IPS-20b (cell line): ENCODE measurements around the gene NDUFS2.
A peak's percentile ranks its signal among the peaks of the same experiment; 100 is the strongest.
"Not testable (repeated sequence)": the region's sequence is repeated elsewhere in the genome, so short reads cannot be mapped to it uniquely, and the experiment has no call there.

ENCODE experiments used
- H3K27ac ChIP-seq: one replicate; pipeline ENCODE4 v1.5.1; 2013; ENCODE audit warnings: low read length
- H3K27me3 ChIP-seq: 2 replicates; pipeline ENCODE4 v1.6.1; 2013; ENCODE audit warnings: mild to moderate bottlenecking, low read length, inconsistent platforms; ENCODE audit not compliant: insufficient read depth
- H3K36me3 ChIP-seq: 2 replicates; pipeline ENCODE4 v1.6.1; 2013; ENCODE audit warnings: low read depth, mild to moderate bottlenecking, inconsistent platforms, low read length, moderate library complexity; ENCODE audit not compliant: insufficient read depth
- H3K4me1 ChIP-seq: 2 replicates; pipeline ENCODE4 v1.6.1; 2013; ENCODE audit warnings: mild to moderate bottlenecking, control low read depth, inconsistent platforms, low read length, moderate library complexity; ENCODE audit not compliant: insufficient read depth
- H3K4me3 ChIP-seq: 2 replicates; pipeline ENCODE4 v1.5.1; 2013; ENCODE audit warnings: mild to moderate bottlenecking, low read length, inconsistent platforms
- H3K9ac ChIP-seq: 2 replicates; pipeline ENCODE4 v1.6.1; 2013; ENCODE audit warnings: low read depth, mild to moderate bottlenecking, inconsistent platforms, low read length, moderate library complexity
- H3K9me3 ChIP-seq: 2 replicates; pipeline ENCODE4 v1.6.1; 2013; ENCODE audit warnings: mild to moderate bottlenecking, low read depth, low read length, inconsistent platforms; ENCODE audit not compliant: insufficient read depth

Gene NDUFS2

GRCh38 chr1:161217831-161218230, 15.7 kb downstream of the NDUFS2 start:
- H3K9ac ChIP-seq = no peak overlapping the region
- H3K27ac ChIP-seq = no peak overlapping the region
- no peak overlapping the region for H3K4me3 ChIP-seq
- no peaks in the 10 kb centered on the region for H3K27me3 ChIP-seq
- no peaks in the 10 kb centered on the region for H3K9me3 ChIP-seq
- H3K4me1 ChIP-seq = peaks cover 10% of the 10 kb centered on the region; the same call in 1 of the 2 replicates
- H3K36me3 ChIP-seq = peaks cover 26% of the 10 kb centered on the region

DNA sequence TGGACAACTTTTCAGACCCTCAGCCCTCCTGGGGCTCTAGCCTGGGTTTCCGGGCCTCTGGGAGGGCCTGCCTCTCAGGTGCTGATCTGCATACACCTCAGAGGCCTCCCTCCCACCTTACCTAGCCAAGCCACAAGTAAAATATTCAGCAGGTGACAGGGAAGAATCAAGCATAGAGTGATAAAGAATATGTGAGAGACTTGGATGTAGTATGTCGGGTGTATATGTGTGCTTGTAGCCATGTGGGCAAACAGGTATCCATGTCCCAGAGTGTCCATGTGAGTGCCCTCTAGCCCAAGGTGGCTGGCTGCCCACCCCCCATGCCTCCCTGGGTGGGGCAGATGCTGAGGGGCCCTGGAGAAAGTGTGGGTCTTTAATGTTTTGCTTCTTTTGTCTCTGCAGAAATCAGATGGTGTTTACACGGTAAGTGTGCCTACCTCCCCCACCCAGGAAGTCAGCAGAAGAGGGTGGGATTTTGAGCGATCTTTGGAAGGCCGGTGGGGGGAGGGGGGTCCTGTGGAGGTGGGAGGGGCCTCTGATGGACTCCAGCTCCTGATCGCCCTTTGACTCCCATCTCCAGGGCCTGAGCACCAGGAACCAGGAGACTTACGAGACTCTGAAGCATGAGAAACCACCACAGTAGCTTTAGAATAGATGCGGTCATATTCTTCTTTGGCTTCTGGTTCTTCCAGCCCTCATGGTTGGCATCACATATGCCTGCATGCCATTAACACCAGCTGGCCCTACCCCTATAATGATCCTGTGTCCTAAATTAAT, 16.3 kb downstream of the NDUFS2 start:
- Histone ChIP-seq H3K27me3 (no peaks in the 10 kb centered on the region), H3K9me3 (no peaks in the 10 kb centered on the region), H3K4me3 (no peak overlapping the region), H3K36me3 (peaks cover 20% of the 10 kb centered on the region), H3K9ac (peak overlapping the region; percentile 7; the same call in 1 of the 2 replicates), H3K4me1 (peaks cover 10% of the 10 kb centered on the region; the same call in 1 of the 2 replicates), H3K27ac (no peak overlapping the region)

DNA sequence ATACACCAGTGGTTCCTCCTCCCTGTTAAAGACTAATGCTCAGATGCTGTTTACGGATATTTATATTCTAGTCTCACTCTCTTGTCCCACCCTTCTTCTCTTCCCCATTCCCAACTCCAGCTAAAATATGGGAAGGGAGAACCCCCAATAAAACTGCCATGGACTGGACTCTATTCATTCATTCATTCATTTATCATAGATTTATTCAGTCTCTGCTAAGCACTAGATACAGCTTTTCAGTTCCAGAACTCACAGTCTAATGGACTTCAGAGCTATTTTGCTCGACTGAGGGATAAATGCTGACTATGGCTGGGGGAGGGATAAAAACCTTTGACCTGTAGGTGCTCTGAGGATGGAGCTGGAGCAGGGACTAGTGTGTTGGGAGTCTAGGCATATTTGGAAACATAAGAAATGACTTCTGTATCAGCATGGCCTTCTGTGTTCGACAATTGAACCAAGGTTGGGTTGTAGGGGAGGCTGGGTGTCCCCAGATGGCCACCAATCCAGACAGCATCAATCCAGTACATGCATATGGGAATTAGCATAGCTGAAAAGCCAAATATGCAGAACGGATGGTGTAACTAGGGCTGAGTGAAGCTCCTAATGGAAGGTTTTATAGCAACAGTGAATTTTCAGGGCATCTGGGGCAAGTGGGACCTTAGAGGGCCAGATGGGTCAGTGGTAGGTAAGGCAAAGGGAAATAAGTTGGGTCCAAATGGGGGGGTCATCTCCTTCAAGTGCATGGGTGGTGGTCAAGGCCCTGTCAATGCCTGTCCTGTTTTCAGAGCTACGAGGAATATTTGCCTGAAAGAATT, 17.1 kb downstream of the NDUFS2 start:
- peaks cover 10% of the 10 kb centered on the region; the same call in 1 of the 2 replicates for H3K4me1 ChIP-seq
- no peaks in the 10 kb centered on the region for H3K9me3 ChIP-seq
- H3K36me3 ChIP-seq = peaks cover 12% of the 10 kb centered on the region
- no peaks in the 10 kb centered on the region for H3K27me3 ChIP-seq
- H3K27ac ChIP-seq = no peak overlapping the region
- no peak overlapping the region for H3K9ac ChIP-seq
- H3K4me3 ChIP-seq = no peak overlapping the region

DNA sequence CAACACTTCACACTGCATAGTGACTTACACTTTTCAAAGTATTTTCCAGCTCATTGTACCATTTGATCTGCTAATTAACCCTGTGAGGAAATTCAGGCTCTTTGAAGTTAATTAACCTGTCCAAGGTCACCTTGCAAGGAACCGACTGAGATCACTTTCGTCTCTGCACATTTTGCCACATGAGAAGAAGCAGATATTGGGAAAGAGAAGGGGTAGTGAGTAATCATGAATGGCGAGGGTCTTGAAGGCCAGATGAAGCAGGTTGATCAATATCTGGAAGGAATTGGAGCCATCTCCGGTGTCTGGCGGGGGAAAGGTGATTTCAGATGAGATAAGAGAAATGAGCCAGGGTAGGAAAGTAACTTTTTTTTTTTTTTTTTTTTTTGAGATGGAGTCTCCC, 17.8 kb downstream of the NDUFS2 start:
- H3K9ac ChIP-seq = no peak overlapping the region
- H3K27ac ChIP-seq = no peak overlapping the region
- no peak overlapping the region for H3K4me3 ChIP-seq
- H3K9me3 ChIP-seq = no peaks in the 10 kb centered on the region
- H3K27me3 ChIP-seq = no peaks in the 10 kb centered on the region
- peaks cover 10% of the 10 kb centered on the region; the same call in 1 of the 2 replicates for H3K4me1 ChIP-seq
- peaks cover 4% of the 10 kb centered on the region; the same call in 1 of the 2 replicates for H3K36me3 ChIP-seq

GRCh38 chr1:161222175-161223019, 20.2 kb downstream of the NDUFS2 start:
- Histone ChIP-seq H3K9me3 (no peaks in the 10 kb centered on the region), H3K27me3 (no peaks in the 10 kb centered on the region), H3K9ac (no peak overlapping the region), H3K36me3 (no peaks in the 10 kb centered on the region), H3K27ac (no peak overlapping the region), H3K4me3 (no peak overlapping the region), H3K4me1 (peaks cover 12% of the 10 kb centered on the region)

GRCh38 chr1:161223805-161224694, 21.9 kb downstream of the NDUFS2 start:
- H3K4me3 ChIP-seq = no peak overlapping the region
- no peaks in the 10 kb centered on the region for H3K9me3 ChIP-seq
- H3K27me3 ChIP-seq = no peaks in the 10 kb centered on the region
- no peak overlapping the region for H3K27ac ChIP-seq
- no peak overlapping the region for H3K9ac ChIP-seq
- H3K4me1 ChIP-seq = peaks cover 9% of the 10 kb centered on the region
- peaks cover 11% of the 10 kb centered on the region for H3K36me3 ChIP-seq

DNA sequence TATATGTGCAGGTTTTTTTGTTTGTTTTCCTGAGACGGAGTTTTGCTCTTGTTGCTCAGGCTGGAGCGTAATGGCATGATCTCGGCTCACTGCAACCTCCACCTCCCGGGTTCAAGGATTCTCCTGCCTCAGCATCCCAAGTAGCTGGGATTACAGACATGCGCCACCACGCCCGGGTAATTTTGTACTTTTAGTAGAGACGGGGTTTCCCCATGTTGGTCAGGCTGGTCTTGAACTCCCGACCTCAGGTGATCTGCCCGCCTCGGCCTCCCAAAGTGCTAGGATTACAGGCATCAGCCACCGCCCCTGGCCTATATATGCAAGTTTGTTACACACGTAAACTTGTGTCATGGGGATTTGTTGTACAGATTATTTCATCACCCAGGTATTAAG, 22.5 kb downstream of the NDUFS2 start:
- not testable (repeated sequence) for H3K27ac ChIP-seq, H3K9ac ChIP-seq, H3K4me1 ChIP-seq, H3K4me3 ChIP-seq, H3K27me3 ChIP-seq, H3K9me3 ChIP-seq
- H3K36me3 ChIP-seq = peaks cover 18% of the 10 kb centered on the region

GRCh38 chr1:161225178-161225533, 23.0 kb downstream of the NDUFS2 start:
- H3K4me1 ChIP-seq = peaks cover 9% of the 10 kb centered on the region
- no peak overlapping the region for H3K9ac ChIP-seq
- H3K4me3 ChIP-seq = peak overlapping the region; percentile 20
- H3K27me3 ChIP-seq = no peaks in the 10 kb centered on the region
- peaks cover 22% of the 10 kb centered on the region for H3K36me3 ChIP-seq
- H3K27ac ChIP-seq = no peak overlapping the region
- H3K9me3 ChIP-seq = no peaks in the 10 kb centered on the region

GRCh38 chr1:161225534-161226319, 23.6 kb downstream of the NDUFS2 start, which contains the start of gene TOMM40L:
Gene TOMM40L, plus strand, starts transcription at chr1:161226060. Its CDS starts 430 bp downstream, at chr1:161226490.
- H3K9me3 ChIP-seq = no peaks in the 10 kb centered on the region
- peak within 1 kb of the TSS; percentile 33 for H3K27ac ChIP-seq
- peaks cover 22% of the 10 kb centered on the region for H3K36me3 ChIP-seq
- peak within 1 kb of the TSS; percentile 86 for H3K4me3 ChIP-seq
- H3K4me1 ChIP-seq = peaks cover 9% of the 10 kb centered on the region
- H3K27me3 ChIP-seq = no peaks in the 10 kb centered on the region
- peak within 1 kb of the TSS; percentile 77; the same call in 1 of the 2 replicates for H3K9ac ChIP-seq

DNA sequence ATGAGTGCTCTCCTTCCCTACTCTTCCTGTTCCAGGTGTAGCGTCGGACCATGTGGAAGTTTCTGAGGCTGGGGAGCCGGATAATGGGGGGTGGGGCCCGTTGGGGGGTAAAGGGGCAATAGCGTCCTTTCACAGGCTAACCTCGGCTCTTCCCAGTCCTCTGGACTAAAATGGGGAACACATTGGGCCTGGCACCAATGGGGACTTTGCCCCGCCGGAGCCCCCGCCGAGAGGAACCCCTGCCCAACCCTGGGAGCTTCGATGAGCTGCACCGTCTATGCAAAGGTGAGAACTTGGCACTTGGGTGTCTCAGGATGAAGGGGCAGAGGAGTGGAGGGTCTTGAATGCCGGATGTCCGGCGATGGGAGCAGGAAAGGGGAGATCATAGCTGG, 24.1 kb downstream of the NDUFS2 start:
- Histone ChIP-seq H3K9me3 (no peaks in the 10 kb centered on the region), H3K36me3 (peaks cover 22% of the 10 kb centered on the region), H3K27me3 (no peaks in the 10 kb centered on the region), H3K9ac (peak overlapping the region; percentile 77; the same call in 1 of the 2 replicates), H3K27ac (peak overlapping the region; percentile 33), H3K4me1 (peaks cover 9% of the 10 kb centered on the region), H3K4me3 (peak overlapping the region; percentile 86)
